A673 (cell line): ENCODE measurements around the gene PIK3R6. TPM values are rescaled to one million over a fixed set of nuclear protein-coding genes. Genes with fewer than 3 reads are reported as not detected.

ENCODE experiments used
- BruUV-seq: library from RNA; stranded (reverse); fragments of 400-500 nt; replicated peaks from 2 replicates; lab custom pipeline; 2021; lab: Mats Ljungman, UMichigan
- CTCF ChIA-PET: fragments of 300-600 bp; sonication (Branson Sonifier 250); formaldehyde crosslinking; loops from one replicate; lab custom pipeline; 2022; ENCODE audit warnings: antibody characterized with exemption; lab: Charles Lee
- POLR2A ChIA-PET: fragments of 300-600 bp; sonication (Branson Sonifier 250); formaldehyde crosslinking; loops from one replicate; lab custom pipeline; 2022; ENCODE audit warnings: antibody characterized with exemption; ENCODE audit not compliant: low non-redundant PET; lab: Charles Lee
- DNase-seq: peaks from one replicate; pipeline ENCODE4 v3.0.0-alpha.2; 2015; ENCODE audit warnings: low spot score
- H3K27ac ChIP-seq: fragments of 200-600 bp; sonication (generic); 2 replicates; pipeline ENCODE4 v1.5.1; 2016; ENCODE audit warnings: mixed run types, low read depth, mild to moderate bottlenecking, mixed read lengths, antibody characterized with exemption, low read length; ENCODE audit not compliant: poor library complexity, severe bottlenecking
- H3K27me3 ChIP-seq: fragments of 200-600 bp; sonication (generic); replicated peaks from 2 replicates; pipeline ENCODE4 v1.6.1; 2017; ENCODE audit warnings: mixed run types, low read depth, mild to moderate bottlenecking, mixed read lengths, antibody characterized with exemption, low read length; ENCODE audit not compliant: insufficient read depth, poor library complexity
- H3K36me3 ChIP-seq: fragments of 200-600 bp; sonication (generic); 2 replicates; pipeline ENCODE4 v1.6.1; 2016; ENCODE audit warnings: mixed run types, mild to moderate bottlenecking, mixed read lengths, antibody characterized with exemption, low read length; ENCODE audit not compliant: insufficient read depth, poor library complexity, severe bottlenecking
- H3K4me1 ChIP-seq: fragments of 200-600 bp; sonication (generic); 2 replicates; pipeline ENCODE4 v1.6.1; 2017; ENCODE audit warnings: mixed run types, mild to moderate bottlenecking, mixed read lengths, antibody characterized with exemption, low read length; ENCODE audit not compliant: insufficient read depth, poor library complexity, severe bottlenecking
- H3K4me3 ChIP-seq: fragments of 200-600 bp; sonication (generic); 2 replicates; pipeline ENCODE4 v1.5.1; 2016; ENCODE audit warnings: low read depth, mixed run types, mild to moderate bottlenecking, mixed read lengths, low read length; ENCODE audit not compliant: poor library complexity, severe bottlenecking
- H3K9me3 ChIP-seq: fragments of 200-600 bp; sonication (generic); 2 replicates; pipeline ENCODE4 v1.6.1; 2016; ENCODE audit warnings: mixed run types, low read depth, mild to moderate bottlenecking, mixed read lengths, antibody characterized with exemption, low read length; ENCODE audit not compliant: poor library complexity, severe bottlenecking
- EZH2 ChIP-seq: fragments of 200-600 bp; sonication (generic); IDR thresholded peaks from 2 replicates; pipeline ENCODE4 v1.6.1; 2017; ENCODE audit warnings: borderline replicate concordance, low read depth, mild to moderate bottlenecking, mixed read lengths, antibody characterized with exemption, low read length; ENCODE audit not compliant: poor library complexity, severe bottlenecking
- intact Hi-C: fragments of 100-400 bp; cut with micrococcal nuclease; formaldehyde crosslinking; loops from one replicate; pipeline ENCODE4 v1.10.0; 2022; ENCODE audit not compliant: unreplicated experiment
- total RNA-seq: library from RNA; stranded (reverse); gene quantifications from 2 replicates; pipeline ENCODE4 v1.2.3, GENCODE V29; 2021
- TF ChIP-seq, protein P1 (sequence below): fragments of 300-800, 200-600 bp; sonication (generic); conservative IDR thresholded peaks from 2 replicates; pipeline ENCODE4 v1.5.1; 2017; ENCODE audit warnings: low read depth, mild to moderate bottlenecking, antibody characterized with exemption, low read length, moderate library complexity, mixed read lengths

PIK3R6 gene
- total RNA-seq, 1 experiment from 2014 or later, result not detected

DNA sequence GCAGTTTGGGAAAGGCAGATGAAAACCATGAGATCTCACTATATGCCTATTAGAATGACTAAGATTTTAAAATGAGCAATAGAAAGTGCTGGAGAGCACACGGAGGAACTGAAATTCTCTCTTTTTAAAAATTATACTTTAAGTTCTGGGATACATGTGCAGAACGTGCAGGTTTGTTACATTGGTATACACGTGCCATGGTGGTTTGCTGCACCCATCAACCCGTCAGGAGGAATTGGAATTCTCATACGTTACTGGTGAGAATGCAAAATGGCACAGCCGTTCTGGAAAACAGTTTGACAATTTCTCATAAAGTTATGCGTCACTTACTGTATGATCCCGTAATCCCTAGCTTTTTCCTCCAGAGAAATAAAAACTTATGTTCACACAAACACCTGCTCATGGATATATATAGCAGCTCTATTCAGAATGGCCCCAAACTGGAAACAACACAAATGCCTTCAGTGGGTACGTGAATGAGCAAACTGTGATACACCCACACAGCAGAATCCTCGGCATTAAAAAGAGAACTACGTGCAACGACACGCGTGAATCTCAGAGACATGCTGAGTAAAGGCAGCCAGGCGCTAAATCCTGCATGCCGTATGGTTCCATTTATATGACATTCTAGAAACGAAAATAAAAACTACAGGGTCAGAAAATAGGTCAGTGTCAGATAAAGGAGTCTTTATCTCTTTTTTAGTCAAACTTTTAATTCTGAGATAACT is 11.8 kb downstream of the PIK3R6 start:
- no peaks in the 10 kb centered on the region for H3K36me3 ChIP-seq
- no peak for DNase-seq
- H3K4me3 ChIP-seq, result no peak overlapping the region
- H3K9me3 ChIP-seq, result no peaks in the 10 kb centered on the region
- no peak overlapping the region for H3K27ac ChIP-seq
- intact Hi-C loops, result no loop called here
- H3K4me1 ChIP-seq, result peaks cover 24% of the 10 kb centered on the region
- no peak for TF ChIP-seq EZH2
- TF ChIP-seq, protein P1, sequence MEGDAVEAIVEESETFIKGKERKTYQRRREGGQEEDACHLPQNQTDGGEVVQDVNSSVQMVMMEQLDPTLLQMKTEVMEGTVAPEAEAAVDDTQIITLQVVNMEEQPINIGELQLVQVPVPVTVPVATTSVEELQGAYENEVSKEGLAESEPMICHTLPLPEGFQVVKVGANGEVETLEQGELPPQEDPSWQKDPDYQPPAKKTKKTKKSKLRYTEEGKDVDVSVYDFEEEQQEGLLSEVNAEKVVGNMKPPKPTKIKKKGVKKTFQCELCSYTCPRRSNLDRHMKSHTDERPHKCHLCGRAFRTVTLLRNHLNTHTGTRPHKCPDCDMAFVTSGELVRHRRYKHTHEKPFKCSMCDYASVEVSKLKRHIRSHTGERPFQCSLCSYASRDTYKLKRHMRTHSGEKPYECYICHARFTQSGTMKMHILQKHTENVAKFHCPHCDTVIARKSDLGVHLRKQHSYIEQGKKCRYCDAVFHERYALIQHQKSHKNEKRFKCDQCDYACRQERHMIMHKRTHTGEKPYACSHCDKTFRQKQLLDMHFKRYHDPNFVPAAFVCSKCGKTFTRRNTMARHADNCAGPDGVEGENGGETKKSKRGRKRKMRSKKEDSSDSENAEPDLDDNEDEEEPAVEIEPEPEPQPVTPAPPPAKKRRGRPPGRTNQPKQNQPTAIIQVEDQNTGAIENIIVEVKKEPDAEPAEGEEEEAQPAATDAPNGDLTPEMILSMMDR, result no peak
- BruUV-seq, result no TSS peak
- H3K27me3 ChIP-seq, result no peaks in the 10 kb centered on the region
- POLR2A ChIA-PET, result no interaction called here
- CTCF ChIA-PET, result no interaction called here

DNA sequence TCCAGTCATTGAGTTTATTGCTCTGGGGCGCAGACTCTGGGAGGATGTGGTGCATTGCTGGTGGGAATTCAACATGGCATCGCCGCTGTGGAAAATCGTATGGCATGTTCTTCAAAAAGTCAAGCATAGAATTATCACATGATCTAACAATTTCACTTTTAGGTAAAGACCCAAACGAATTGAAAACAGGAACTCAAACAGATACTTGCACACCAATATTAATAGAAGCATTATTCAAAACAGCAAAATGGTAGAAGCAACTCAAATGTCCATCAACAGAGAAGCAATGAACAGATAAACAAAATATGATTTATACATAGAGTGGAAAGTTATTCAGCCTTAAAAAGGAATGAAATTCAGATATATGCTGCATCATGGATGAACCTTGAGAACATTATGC is 15.9 kb downstream of the PIK3R6 start:
- TF ChIP-seq, protein P1, result no peak
- no peak for TF ChIP-seq EZH2
- Histone ChIP-seq H3K27ac (no peak overlapping the region), H3K36me3 (no peaks in the 10 kb centered on the region), H3K4me3 (no peak overlapping the region), H3K4me1 (no peaks in the 10 kb centered on the region), H3K9me3 (no peaks in the 10 kb centered on the region), H3K27me3 (no peaks in the 10 kb centered on the region)
- no peak for DNase-seq
- POLR2A ChIA-PET, result no interaction called here
- BruUV-seq, result no TSS peak
- CTCF ChIA-PET, result no interaction called here
- intact Hi-C loops, result no loop called here

DNA sequence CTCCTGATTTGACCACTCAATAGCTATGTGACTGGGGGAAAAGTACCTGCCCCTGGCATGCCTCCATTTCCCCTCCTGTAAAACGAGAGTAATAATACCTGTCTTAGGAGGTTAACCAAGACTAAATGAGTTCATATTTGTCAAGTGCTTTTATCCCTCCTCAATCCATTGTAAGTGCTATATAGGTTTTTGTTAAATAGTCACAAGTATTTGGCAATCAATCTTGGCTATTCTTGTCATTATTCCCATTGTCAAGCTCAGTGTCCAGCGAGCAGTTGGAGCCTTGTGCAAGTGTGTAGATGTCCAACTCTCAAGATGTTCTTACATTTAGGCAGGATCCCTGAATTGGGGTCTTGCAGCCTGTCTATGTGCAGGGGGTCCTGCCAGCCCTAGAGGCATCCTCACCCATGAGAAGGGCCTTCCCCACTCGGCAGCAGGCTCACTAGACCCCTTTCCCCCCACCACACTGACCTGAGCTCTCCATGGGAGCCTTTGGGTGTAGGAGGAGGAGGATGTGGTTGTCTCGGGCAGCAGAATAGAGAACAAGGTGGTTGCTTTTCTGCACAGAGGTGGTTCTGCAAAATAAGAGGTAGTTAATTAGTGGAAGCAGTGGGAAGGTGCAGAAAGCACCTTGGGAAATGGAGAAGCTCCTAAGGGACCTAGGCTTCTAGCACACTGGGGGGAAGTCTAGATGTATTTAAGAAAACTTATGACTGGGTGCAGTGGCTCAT is 18.0 kb downstream of the PIK3R6 start:
- Histone ChIP-seq H3K9me3 (no peaks in the 10 kb centered on the region), H3K4me3 (no peak overlapping the region), H3K36me3 (no peaks in the 10 kb centered on the region), H3K4me1 (no peaks in the 10 kb centered on the region), H3K27me3 (no peaks in the 10 kb centered on the region), H3K27ac (no peak overlapping the region)
- ChIA-PET CTCF (no interaction called here), POLR2A (no interaction called here)
- DNase-seq, result no peak
- TF ChIP-seq, protein P1, result no peak
- no peak for TF ChIP-seq EZH2
- intact Hi-C loops, result no loop called here
- no TSS peak for BruUV-seq
